Activated T-cell treated with anti-CD3 and anti-CD28 coated beads, Interleukin-2, amount 50 U/mL, for 1 hour (primary cell): ENCODE data around the gene DZANK1.
"Not testable (repeated sequence)": the region's sequence is repeated elsewhere in the genome, so short reads cannot be mapped to it uniquely, and the experiment has no call there.

Experiments used
- DNase-seq: peaks from one replicate; pipeline ENCODE4 v3.0.0-alpha.2; 2020

Gene DZANK1

DNA sequence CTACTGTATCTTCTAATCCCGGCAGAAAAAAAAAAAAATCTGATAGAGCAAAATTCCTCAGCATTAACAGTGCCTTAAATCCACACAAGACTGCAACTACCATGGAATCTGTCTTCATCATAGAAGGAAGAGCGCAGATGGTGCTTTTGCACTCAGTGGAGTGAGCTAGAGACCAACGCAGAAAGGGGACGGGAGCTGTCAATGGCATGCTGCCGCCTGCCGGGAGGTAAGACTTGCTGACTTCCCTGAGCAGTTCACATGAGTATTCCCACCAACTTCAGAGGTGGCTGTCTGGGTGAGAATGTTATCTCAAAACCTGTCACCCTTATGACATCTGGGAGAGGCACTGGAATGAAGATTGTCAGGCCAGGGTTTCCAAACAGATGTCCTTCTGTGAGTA, 35.6 kb downstream of the DZANK1 start:
- no peak for DNase-seq

DNA sequence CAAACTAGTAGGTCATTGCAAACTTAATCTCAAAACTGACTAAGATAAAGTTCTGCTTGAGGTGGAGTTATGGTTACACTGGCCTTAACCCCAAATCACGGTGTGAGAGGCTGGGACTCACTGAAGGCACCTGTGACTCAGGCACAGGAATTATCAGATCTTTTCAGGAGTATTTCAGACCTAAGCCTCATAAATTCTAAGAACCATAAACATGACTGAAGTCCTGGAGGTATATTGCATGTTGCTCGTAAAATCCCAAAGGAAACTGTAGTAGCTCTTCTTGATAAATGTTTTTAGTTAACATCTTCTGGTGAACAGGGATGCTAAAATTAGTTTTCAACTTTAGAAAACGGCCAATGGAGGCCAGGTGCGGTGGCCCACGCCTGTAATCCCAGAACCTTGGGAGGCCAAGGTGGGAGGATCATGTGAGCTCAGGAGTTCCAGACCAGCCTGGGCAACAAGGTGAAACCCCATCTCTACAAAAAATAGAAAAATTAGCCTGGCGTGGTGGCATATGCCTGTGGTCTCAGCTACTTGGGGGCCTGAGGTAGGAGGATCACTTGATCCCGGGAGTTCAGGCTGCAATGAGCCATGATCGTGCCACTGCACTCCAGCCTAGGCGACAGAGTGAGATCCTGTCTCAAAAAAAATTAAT, 36.5 kb downstream of the DZANK1 start:
- DNase-seq = no peak

DNA sequence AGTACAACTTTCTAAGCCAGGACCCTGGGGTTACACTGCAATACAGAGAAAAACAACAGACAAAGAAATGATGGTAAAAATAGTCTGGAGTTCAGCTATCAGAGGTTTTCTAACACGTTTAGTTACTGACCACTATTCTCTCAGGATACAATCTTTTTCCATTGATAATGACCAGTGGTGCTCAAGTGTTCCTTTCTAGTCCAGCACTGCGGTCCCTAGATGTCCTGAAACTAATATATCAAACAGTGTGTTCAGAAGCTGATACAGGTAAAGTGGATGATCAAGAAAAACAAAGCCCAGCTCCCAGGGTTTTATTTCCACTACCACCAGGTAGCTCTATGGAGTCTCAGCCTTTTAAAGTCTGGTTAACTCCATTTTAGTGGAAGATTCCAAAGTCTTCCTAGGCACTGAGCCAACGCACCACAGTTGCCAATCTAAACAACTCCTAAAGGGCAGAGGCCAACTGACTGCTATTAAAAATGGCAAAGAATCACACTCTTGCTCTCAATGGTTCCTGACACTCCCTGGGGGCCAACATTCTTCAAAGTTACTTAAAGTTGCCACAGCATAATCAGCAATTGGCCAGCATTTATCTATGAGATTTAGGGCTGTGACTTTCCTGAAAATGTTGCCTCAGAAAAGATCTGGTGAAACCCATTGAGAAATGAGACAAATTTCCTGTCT, 38.2 kb downstream of the DZANK1 start:
- no peak for DNase-seq

DNA sequence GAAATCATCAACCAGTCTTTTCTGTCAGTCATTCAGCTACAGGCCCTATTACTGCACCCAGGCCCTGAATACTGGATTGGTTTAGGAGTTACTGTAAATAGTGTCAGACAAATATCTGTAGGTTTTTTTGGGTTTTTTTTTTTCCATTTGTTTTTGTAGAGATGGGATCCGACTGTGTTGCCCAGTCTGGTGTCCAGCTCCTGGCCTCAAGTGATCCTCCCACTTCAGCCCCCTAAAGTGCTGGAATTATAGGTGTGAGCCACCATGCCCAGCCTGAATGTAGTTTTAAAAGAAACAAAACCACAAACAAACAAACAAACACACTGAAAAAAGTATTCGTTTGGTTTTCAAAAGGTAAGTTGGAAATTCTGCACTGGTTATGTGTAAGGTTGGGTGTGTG, 39.6 kb downstream of the DZANK1 start:
- no peak for DNase-seq

DNA sequence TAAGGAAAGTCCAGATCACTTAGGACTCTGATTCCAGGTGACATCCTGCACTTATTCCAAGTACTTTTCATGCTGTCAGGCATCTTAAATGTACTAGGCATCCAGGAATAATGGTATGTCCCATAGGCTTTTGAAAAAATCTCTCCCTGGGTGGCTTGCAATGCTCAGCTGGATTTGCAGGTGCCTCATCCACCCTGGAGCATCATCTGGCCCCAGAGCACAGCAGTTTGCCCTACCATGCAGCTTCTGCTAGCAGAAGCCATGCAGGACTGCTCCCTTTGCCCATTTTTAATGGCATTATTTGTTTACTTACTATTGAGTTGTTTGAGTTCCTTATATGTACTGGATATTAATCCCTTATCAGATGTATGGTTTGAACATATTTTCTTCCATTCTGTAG, 45.2 kb downstream of the DZANK1 start:
- DNase-seq = no peak

DNA sequence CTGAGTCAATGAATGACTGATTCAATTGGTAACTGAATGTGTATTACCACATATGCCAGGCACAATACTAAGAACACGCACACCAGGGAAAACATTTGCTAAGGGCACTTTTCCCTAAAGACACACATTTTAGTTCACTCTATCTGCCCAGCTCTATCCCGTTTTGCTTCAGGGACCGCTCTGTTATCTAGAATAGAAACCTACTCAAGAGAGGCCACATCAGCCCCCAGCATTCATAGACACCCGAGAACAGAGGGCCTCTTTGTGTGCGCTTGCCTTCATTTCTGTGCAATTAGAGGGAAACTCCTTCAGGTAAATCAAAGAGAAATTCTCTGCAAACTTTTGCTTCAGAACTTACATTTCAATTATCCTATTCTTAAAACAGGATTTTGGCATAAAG, 50.3 kb downstream of the DZANK1 start:
- DNase-seq = no peak

DNA sequence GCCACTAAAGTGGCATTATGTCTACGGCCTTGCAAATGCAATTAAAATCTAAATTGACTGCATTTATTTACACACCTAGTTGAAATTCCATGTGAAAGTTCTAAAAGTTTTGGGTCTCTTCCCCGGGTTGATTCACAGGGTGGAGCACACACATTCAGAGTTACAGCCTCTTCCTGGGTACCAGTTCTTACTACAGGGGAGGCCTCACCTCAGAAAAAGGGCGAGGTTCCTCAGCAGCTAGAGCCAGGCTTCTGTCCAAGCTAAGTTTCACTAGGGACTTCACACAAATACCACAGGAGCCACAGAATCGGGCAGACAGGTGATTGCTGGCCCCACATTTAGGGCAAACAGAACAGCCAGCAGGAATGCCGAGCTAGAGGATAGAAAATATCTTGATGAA, 52.7 kb downstream of the DZANK1 start:
- no peak for DNase-seq

DNA sequence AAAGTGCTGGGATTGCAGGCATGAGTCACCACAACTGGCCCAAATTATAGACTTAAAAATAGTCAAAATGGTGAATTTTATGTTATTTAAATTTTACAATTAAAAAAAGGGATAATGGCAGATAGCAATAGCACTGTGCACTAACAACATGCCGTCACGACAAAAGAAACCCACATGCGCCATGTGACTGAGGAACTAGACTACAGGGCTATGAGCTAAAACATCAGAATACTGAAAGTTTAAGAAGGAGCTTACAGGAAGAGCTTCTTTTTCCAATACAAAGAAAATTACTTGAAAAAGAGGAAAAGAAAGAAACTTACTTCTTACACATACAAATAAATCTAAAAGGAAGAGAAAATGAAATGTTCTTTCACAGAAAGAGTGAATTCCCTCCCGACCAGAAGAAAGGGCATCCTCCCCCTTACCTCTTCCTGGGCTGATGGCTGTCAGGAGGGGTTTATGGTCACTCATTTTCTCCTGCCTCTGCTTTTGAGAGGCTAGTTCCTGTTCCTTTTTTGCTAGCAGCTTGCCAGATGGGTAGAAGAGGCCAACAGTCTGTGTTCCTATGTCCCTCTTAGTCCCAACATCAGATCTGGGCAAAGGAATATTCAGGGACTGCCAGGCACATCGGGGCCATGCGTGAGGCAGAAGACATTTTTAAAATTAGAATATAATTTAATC, 54.5 kb downstream of the DZANK1 start:
- DNase-seq = no peak

DNA sequence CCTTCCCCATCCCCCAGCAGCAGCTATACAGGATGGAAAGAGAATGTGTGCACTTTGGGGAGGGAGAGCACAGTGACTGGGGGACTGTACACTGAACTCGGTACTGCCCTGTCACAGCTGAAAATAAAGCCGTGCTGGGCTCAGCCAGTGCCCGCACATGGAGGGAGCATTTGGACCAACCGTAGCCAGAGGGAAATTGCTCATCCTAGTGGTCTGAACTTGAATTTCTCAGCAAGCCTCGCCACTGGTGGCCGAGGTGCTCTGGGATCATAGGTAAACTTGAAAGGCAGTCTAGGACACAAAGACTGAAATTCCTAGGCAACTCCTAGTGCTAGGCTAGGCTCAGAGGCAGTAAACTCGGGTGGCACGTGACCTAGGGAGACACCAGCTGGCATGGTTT, 61.0 kb downstream of the DZANK1 start:
- DNase-seq = no peak

DNA sequence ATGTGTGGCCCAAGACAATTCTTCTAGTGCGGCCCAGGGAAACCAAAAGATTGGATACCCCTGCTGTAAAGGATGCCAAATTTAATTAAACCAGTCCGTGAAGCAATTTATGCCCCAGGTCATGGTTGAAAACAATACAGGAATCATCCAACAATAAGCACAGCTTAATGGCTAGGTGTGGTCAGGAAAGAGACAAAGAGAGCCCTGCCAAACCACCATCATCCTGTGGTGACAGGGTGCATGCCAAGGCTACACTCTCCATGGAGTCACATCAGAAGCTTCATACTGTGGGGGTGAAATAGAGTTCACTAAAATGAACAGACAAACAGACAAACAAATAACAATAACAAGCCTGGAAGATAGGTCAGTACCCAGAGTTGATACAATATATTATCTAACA, 62.7 kb downstream of the DZANK1 start:
- no peak for DNase-seq

DNA sequence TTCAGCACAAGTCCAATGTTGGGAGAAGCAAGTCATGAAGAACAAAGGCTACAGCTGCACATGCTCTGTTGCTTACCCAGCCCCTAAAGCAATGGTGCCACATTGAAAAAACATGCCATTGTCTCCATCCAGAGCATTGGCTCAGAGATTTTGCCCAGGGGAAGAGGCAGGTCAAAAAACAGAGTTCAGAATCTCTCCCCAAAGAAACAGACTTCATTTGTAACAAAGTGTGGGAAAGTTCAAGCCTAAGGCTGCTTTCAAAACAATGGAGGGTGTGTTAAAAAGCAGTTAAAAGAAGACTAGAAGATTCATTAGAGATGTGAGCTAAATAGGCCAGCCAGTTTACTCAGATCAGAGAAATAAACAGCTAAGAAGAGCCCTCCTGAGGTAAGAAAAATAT, 63.6 kb downstream of the DZANK1 start:
- no peak for DNase-seq

DNA sequence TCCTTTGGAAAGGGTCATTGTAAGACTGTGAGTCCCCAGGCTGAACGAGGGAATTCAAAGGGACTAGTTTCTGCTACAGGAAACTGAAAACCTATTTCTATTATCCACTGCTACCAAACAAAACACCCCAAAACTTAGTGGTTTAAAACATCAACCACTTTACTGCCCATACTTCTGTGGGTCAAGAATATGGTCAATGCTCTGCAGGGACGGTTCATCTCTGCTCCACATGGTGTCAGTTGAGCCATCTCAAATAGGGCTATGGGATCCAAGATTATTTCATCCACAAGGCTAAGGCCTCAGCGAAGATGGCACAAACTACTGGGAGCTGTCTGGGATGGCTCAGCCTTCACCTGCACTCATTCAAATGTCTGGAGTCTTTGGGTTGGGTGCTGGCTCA, 65.5 kb downstream of the DZANK1 start:
- DNase-seq = no peak

DNA sequence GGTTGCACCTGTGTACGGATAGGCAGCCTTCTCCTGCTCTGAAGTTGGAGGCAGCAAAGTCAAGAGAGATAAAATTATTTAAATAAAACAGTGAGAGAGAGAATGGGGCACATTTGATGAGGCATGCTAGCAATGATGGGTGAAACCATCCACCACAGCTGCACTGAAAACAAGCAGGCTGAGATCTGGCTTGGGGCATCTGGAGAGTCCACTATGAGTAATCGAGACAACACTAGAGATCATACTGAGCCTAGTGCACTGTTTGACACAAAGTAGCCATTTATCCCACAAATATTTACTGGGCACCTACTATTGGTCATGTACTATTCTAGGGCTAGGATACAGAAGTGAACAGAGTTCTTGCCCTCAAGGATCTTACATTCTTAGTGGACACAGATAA, 66.4 kb downstream of the DZANK1 start:
- no peak for DNase-seq

DNA sequence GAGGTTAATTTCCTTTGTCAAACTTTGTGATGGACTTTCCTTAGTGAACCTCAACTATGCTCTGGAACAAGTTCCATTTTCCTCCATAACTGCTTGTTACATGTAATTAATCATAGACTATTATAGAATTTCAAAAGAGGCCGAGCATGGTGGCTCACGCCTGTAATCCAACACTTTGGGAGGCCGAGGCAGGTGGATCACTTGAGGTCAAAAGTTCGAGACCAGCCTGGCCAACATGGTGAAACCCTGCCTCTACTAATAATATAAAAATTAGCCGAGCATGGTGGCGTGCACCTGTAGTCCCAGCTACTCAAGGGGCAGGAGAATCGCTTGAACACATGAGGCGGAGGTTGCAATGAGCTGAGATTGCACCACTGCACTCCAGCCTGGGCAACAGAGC, 68.1 kb downstream of the DZANK1 start:
- DNase-seq = not testable (repeated sequence)

DNA sequence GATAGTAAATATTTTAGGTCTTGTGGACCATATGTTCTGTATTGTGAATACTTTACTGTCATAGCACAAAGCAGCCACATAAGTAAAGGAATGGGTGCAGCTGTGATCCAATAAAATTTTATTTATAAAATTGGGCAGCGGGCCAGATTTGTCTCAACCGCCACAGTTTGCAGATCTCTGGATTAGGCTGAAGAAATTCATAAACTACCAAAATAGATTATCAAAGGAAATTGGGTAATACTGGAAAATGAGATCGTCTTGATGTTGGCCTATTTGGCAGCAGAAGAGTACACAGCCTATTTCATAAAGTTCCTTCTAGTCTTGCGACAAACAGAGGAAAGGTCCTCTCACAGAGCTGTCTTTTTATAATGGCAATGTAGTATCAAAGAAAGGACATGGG, 69.8 kb downstream of the DZANK1 start:
- no peak for DNase-seq

DNA sequence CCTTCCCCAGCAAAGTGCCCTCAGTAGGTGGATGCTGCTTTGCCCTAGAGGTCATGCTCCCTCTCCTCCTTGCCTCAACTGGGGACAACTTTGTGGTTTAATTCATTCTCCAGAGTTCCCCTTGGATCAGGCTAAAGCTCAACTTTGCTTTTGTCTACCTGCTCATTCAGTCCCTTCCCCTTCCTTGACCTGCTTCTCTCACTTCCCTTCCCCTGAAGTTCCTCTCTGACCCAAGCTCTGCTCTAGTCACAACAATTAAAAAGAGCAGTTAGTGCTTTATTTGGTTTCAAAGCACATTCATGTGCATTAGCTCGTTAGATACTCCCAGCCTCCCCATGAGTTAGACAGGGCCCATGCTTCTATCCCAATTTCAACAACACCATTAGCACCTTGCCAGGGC, 71.3 kb downstream of the DZANK1 start:
- no peak for DNase-seq

DNA sequence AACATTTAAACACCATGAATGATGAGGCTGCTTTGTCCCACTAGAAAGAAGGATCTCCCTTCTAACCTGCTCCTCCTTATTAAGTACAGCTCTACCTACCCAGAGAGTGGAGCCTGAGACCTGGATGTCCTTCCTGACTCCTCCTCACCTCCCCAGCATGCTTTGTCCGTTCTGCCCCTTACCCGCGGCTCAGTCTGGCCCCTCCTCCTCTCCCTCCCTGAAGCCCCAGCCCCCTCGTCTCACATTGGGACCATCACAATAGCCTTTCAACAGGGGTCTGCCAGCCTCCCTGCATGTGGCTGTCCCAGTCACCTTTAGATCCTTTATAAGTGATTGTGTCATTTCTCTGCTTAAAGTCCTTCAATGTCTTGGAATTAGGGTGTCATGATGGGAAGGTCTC, 72.5 kb downstream of the DZANK1 start:
- DNase-seq = no peak

DNA sequence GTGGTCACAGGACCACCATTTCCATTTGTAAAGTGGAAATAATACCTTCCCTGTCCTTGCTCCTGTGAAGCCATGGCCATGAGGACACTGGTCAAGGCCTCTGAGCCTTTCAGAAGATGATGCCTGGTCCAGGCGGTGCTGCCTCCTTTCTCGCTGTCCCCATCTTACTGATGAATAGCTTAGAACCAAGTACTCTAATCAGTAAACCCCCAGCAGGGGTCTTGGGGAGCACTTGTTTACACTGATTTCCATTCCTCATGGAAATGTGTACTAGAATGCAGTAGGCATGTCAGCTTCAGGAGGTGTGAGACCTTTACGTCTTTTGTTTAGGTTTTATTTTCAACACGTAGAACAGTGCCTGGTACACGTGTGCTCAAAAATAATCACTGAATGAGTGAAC, 75.1 kb downstream of the DZANK1 start:
- no peak for DNase-seq

DNA sequence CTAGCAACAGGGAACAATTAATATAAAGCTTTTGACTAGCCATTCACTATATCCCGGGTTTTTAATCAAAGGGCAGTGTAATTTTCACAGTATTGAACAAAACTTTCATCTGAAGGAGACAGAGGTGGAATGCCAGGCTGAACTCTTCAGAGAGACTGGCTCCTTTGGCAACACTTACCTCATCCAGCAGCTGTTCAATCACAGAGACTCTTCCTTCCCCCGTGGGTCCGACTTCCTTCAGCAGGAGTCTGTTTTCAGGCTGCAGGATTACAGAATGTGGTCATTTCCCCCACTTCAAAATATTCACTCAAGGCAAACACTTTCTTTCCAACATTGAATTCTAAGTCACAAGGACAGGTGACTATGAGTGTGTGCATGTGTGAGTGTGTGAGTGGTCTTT, 76.6 kb downstream of the DZANK1 start:
- DNase-seq = no peak

DNA sequence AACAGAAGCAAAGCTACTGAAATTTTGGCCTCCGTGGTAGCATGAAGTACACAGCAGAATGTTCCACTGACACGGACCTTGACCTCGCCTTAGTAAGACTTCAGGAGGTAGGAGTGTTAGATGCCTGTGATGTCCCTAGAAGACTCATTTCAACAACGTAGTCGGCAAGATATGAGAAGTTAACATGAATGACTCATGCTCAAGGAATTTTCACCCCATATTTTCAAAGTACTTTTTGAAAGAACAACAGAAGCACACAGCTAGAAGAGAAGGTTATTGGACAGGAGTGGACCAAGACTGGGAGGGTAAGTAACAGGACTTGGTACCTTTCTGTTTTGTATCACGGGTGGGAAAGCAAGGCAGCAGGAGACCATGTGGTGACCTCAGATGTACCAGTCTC, 78.0 kb downstream of the DZANK1 start:
- DNase-seq = no peak

DNA sequence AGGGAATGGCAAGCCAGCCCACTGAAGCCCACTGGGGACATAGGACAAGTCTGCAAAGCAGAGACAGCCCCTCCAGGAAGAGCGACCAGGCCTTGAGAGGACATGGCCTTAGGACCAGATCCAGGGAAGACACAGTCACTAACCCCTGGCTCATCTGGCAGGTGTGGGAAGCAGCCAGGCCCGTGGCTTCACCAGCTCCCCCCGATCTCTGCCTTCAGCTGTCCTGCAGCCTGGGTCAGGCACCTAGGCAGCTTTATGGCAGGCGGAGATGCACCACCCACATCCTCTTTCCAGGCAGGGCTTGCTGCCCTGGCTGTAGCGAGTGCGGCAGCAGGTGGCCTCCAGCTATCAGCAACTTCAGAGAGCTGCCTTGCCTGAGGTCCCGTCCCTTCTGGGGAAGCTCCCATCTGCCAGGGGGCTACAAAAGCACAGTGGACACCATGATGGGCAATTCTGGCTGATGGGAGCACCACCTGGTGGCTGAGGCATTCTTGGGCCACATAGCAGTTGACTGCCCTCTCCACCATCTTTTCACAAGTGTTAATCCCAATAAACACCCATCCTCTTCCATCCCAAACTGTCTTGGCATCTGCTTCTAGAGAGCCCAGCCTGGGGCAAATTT, 85.8 kb downstream of the DZANK1 start:
- DNase-seq = no peak

DNA sequence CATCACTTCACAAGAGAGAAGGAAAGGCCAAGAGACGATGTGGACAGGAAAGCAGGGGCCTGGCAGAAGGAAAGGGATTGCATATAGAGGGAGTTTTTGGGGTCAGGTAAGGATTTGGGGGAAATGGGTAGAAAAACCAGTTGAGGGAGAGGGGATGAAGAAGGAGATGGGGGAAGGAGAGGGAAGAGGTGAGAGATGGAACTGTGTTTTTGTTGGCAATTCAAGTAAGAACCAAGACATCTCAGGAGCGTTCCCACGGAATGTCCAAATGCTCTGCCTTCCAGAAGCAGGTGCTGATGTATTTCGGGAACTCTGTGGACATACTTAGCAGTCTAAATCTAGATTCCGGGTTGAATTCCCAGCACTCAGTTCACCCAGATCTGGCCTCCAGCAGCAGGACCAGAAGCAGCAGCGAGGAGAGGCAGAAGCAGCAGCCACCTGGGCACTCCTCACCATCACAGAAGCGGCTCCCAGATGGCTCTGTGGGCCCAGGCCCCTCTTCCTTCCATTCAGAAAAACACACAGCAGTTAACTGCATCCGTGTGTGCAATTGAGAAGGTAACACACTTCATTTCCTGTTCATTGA, 88.8 kb downstream of the DZANK1 start:
- DNase-seq = no peak

DNA sequence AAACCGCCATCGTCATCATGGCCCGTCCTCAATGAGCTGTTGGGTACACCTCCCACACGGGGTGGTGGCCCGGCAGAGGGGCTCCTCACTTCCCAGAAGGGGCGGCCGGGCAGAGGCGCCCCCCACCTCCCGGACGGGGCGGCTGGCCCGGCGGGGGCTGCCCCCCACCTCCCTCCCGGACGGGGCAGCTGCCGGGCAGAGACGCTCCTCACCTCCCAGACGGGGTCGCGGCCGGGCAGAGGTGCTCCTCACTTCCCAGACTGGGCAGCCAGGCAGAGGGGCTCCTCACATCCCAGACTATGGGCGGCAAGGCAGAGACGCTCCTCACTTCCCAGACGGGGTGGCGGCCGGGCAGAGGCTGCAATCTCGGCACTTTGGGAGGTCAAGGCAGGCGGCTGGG, 91.3 kb downstream of the DZANK1 start:
- DNase-seq = not testable (repeated sequence)

DNA sequence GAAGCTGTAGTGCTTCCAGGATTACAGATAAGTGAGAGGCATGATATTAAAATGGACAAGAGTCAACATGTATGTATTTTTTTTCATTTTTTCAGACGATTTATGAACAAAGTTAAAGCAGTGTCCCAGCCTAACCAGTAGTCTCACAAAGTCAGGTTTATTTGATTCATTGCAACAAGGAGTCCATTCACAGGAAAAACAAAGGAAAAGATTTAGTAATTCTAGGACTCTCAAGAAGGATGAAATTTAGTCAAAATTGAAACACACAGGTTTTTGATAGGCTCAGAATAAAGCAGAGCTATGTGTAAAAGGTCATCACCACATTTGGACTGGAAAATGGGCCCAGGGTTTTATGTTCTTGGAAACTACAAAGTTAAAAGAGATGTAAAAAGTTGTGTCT, 94.5 kb downstream of the DZANK1 start:
- DNase-seq = no peak
